ENCODE data around the gene TMEM91. TPM values are rescaled to one million over a fixed set of nuclear protein-coding genes. Genes with fewer than 3 reads are reported as not detected.

Gene TMEM91
- total and polyA plus RNA-seq, 9 of the 15 experiments (the other 6 are each of a cell fraction or from before 2014, with no cell fraction given), result 1.2 to 5.2 (median 2.7) TPM

- TF ChIP-seq CHCHD3 (CRISPR knock-in tag; IDR thresholded peaks at IDR 0.05) (no peak), LEF1 (IDR thresholded peaks at IDR 0.05) (peak; percentile 66), ZNF57 (CRISPR knock-in tag; IDR thresholded peaks at IDR 0.05) (no peak), SMAD1 (IDR thresholded peaks at IDR 0.05; ENCODE audit: low read depth, low read length, partially characterized antibody) (no peak), COPS2 (conservative IDR thresholded peaks at IDR 0.05) (no peak), MAFK (IDR thresholded peaks at IDR 0.05; ENCODE audit: low read length) (no peak), RAD51 (IDR thresholded peaks at IDR 0.05; ENCODE audit: borderline replicate concordance, low read depth) (no peak), GATA2 (CRISPR knock-in tag; IDR thresholded peaks at IDR 0.05) (peak; percentile 73), HLTF (IDR thresholded peaks at IDR 0.05) (peak; percentile 96), POLR3A (IDR thresholded peaks at IDR 0.05; ENCODE audit: borderline replicate concordance, extremely low read depth, insufficient read depth, insufficient read length) (no peak), HDAC8 (tag; IDR thresholded peaks at IDR 0.05) (no peak), ZC3H8 (IDR thresholded peaks at IDR 0.05) (peak; percentile 58; the same call in 1 of the 2 replicates), BCL6 (CRISPR knock-in tag; IDR thresholded peaks at IDR 0.05) (no peak), SAFB (IDR thresholded peaks at IDR 0.05; ENCODE audit: borderline replicate concordance, low read depth, low read length) (no peak), NCOA1 (IDR thresholded peaks at IDR 0.05; ENCODE audit: low read depth) (peak; percentile 73), POLR3G (IDR thresholded peaks at IDR 0.05; ENCODE audit: extremely low read depth, insufficient read length, insufficient replicate concordance) (no peak), ZNF280B (CRISPR knock-in tag; IDR thresholded peaks at IDR 0.05) (no peak), ZBED1 (IDR thresholded peaks at IDR 0.05) (no peak), HNRNPUL1 (IDR thresholded peaks at IDR 0.05; ENCODE audit: low read length) (no peak), SIN3A (IDR thresholded peaks at IDR 0.05; ENCODE audit: borderline replicate concordance in 2 of 2, control insufficient read depth in 1 of 2, low read depth in 2 of 2, low read length in 2 of 2) (no peak), CSDE1 (IDR thresholded peaks at IDR 0.05) (no peak), MLLT1 (IDR thresholded peaks at IDR 0.05) (peak; percentile 68 to 80; a peak in 2 of 4 replicates)
- TF ChIP-seq, protein P1, sequence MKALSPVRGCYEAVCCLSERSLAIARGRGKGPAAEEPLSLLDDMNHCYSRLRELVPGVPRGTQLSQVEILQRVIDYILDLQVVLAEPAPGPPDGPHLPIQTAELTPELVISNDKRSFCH (CRISPR knock-in tag; IDR thresholded peaks at IDR 0.05), result no peak
- TF ChIP-seq, protein P1 (tag; IDR thresholded peaks at IDR 0.05), result no peak
- TF ChIP-seq, protein P2, sequence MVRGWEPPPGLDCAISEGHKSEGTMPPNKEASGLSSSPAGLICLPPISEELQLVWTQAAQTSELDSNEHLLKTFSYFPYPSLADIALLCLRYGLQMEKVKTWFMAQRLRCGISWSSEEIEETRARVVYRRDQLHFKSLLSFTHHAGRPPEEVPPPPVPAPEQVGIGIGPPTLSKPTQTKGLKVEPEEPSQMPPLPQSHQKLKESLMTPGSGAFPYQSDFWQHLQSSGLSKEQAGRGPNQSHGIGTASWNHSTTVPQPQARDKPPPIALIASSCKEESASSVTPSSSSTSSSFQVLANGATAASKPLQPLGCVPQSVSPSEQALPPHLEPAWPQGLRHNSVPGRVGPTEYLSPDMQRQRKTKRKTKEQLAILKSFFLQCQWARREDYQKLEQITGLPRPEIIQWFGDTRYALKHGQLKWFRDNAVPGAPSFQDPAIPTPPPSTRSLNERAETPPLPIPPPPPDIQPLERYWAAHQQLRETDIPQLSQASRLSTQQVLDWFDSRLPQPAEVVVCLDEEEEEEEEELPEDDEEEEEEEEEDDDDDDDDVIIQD (CRISPR knock-in tag; IDR thresholded peaks at IDR 0.05), result no peak
Measured at GRCh38 chr19:41427647-41428480, 51.5 kb downstream of the TMEM91 start (continued).

Data from K562 (cell line).